HS-27A (cell line): ENCODE results near the gene CSNK1E.

ENCODE experiments used
- DNase-seq: peaks from one replicate; pipeline ENCODE4 v3.0.0-alpha.2; 2012; ENCODE audit warnings: low read depth, missing footprints

Gene CSNK1E

DNA sequence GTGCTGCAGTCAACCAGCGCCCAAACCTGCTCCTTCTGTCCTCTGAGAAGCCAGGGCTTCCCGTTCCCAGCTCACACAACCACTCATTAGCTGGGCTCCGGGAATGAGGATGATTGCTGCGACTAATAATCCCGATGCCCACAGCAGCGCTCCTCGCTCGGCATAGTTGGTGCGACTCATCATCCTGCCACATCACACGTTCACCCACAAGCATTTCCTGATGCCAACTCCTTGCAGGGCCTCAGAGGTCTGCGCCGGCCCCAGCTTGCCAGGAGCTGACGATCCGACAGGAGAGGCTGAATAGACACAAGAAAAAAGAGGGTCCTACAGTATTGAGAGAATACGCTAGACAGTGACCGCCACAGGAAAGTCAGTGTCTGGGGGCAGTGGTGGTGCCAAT, 10.6 kb upstream of the CSNK1E start:
- DNase-seq = peak; percentile 69

DNA sequence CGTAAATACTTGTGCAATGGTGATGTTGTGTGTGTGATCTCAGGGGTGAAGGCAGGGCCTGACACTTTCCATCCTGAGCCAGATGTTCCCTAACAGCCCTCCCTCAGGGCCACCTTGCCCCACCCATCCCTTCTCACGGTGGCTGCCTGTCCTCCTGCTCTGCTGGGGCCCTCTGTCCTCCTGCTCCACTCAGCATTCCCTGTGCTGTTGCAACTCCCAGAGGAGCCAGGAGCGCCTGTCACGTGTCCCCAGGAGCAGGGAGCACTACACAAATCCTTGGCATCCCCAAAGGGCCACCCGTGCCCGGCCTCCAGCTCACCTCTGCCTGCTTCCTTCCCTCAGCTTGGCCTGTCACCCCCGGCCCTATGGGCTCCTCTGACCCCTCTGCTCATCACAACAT, 10.2 kb upstream of the CSNK1E start:
- DNase-seq = no peak

DNA sequence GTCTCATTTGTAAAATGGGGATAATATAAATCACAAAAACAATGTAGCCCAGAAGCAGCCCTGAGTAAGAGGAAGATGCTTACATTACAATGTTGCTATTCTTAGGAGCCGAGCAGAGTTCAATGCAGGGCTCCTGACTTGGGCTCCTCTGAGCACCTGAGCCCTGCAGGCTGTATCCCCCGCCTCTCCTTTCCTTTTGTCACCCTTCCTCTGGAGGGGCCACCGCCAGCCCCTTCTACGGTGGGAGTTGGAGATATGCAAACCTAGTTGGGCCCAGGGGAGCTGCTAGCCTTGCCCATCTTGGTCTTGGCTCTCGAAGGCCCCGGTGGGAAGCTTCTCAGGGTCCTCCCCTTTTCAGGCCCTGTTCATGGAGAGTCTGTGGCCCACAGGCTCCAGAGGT, 8.4 kb upstream of the CSNK1E start:
- DNase-seq = no peak

DNA sequence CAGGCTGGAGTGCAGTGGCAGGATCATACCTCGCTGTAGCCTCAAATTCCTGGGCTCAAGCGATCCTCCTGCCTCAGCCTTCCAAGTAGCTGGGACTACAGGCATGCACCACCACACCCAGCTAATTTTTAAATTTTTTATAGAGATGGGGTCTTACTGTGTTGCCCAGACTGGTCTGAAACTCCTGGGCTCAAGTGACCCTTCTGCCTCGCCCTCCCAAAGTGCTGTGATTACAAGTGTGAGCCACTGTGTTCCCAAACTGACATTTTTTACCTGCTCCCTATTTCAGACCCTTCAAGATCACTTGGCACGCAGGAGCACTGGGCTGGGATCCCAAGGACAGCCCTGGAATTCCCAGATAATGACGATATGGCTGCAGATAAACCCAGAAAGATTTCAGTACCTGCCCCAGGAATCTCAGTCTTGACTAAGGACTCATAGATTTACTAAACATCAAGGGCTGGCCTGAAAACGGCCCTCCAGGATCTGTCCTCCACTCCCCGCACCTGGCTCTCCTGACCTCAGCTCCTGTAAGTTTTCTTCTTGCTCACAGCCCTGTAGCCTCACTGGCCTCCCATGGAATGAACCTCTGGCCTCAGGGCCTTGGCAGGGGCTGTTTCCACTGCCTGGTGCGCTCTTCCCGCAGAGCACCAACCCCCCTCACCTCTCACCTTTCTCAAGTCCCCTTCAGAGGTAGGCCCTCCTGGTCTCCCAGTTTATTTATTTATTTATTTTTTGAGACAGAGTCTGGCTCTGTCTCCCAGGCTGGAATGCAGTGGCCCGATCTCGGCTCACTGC, 3.6 kb upstream of the CSNK1E start:
- no peak for DNase-seq

DNA sequence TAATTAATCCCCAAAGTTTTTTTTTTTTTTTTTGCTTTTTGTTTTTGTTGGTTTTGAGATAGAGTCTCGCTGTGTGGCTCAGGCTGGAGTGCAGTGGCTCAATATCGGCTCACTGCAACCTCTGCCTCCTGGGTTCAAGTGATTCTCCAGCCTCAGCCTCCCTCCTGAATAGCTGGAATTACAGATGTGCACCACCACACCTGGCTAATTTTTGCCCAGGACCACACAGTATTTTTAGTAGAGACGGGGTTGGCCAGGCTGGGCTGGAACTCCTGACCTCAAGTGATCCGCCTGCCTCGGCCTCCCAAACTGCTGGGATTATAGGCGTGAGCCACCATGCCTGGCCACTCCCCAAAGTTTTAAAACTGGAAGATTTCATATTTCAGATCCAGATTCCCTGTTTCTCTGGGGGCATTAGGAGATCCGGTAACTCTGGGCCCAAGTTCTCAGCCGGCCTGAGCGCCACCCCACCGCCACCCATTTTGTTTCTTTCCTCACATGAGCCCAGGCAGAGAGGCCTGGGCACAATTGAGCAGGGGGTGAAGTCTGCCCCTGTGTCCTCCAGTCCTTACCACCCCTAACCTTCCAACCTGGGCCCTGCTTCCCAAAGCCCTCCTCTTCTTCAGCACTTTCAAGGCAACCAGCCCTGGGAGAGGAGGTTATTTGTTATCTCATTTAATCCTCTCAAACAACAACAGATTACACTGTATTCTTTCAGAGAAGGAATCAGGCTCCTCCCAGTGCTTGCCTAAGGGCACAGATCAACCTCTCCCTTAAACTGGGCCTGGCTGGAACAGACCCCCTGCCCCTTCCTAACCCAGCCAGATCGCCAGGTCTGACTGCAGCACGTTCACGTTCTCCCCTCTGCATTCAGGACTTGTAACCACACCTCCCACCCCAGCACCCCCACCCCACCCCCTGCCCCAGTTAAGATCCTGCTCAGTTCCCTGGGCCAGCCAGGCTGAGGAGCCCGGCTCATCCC, 1.9 kb upstream of the CSNK1E start:
- DNase-seq = no peak

DNA sequence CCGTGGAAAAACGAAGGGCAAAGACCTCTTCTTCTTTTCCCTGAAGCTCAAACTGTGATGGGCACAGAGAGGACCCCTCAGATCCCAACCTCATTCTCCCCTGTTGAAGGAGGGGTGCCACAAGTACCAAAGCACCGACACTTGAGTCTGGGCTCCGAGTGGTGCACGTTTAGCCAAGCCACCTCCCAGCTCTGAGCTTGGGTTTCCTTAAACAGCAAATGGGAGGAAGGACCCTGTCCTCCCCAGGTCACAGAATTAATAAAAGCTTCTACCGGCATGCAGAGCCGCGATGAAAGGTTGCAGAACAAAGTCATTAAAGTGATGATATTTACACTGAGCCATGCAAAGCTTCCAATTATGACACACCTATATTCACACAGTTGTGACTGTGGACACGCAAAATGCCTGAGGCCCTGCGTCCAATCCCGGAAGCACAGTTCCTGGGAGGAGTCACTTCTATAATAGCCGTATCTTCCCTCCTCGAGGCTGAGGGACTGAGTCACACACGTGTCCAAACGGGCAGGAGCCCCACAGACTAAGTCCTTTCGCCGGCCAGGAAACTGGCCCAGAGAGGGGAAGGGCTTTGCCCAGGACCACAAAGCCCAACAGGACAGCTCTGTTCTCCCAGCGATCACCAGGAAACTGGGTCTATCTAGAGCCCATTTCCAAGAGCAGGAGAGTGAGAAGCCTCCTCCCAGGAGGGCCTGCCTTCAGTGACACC, 922 bp upstream of the CSNK1E start:
- DNase-seq = peak; percentile 82

DNA sequence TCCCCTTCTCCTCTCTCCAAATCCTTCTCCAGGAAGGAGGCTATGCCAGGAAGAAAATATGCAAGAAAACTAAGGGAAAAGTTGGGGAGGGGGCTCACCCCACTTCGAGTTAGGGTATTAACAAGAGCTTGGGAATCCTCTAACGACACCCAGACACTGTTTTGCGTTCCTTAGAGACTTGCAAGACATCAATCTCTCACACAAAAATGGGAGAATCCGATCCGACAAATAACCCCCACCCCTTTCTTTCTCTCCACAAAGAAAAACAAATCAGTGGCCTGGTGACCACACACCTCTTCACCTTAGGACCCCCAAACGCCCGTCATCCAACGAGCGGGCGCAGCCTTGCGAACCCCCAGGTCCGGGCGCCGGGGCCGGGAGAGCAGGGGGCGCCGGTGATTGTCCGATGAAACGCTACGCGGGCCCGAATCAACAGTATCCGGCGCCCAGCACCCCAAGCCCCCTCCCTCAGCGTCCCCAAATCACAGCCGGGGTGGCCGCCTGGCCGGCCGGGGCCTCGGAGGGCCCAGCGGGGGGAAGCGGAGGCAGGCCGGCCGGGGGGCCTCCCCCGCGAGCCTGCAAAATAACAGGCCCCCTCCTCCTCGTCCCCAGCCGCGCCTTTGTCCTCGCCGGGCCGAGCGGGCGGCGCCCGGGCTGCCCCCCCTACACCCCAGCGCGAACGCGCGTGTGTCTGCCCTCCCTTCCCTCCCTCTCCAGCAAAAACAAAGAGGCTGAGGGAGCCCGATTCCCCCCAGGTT, 690 bp downstream of the CSNK1E start:
- DNase-seq = no peak

DNA sequence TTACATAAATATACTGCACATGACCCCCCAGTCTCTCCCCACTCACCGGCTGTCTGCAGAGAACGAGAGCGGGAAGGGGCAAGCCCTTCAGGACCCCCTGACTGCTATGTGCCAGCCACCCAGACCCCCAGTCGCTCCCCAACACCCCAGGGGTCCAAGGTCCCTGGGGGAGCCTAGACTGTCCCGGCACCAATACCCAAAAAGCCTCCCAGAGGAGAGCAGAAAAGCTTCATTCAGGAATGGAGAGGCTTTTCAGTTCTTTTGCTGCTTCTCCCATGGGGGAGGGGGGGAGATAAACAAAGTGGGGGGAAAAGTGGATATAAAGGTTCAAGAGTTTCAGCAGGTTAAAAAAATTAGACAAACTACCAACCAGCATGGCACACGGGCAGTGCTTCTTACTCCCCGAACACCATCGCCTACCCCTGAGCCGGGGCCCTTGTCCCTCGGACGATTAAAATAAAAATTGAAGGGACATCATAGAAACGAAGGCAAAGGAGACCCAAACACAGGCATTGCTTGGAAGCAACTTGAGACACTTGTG, 1.3 kb downstream of the CSNK1E start:
- no peak for DNase-seq

DNA sequence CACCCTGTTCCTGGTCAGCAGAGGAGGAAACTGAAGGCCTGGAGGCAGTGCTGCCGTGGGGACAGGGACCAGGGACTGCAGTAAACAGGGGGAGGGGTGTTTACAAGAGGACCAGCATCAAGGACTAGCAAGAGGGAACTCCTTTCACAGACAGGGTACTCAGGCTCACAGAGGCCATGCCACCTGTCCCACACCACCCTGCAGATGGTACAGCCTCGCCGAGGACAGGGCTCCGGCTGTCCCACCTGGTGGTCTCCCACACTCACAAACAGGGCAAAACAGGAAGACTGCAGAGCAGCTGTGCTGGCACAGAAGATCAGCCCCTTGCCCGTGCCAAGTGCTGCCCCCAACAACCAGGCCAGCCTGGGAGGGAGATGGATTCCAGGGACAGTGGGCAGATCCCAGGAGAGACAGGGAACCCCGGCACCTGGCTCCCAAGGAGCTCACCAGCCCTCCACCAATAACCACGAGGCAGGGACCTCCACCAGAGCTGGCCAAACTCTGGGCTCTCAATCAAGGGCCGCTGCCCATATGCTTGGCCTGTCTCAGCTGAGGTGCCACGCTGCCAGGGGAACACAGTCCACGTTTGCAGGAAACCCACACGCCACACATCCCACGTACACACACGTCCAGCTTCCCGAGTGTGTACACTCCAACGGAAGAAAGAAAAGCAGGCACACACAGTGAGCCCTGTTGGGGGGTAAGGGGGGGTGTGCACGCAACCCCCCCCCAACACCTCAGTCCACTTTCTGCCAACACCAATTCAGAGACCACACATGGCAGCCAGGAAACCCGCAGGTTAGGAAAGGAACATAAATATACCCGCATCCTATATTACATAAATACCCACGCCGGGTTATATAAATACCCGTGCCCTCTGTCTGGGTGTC, 2.1 kb downstream of the CSNK1E start:
- no peak for DNase-seq

DNA sequence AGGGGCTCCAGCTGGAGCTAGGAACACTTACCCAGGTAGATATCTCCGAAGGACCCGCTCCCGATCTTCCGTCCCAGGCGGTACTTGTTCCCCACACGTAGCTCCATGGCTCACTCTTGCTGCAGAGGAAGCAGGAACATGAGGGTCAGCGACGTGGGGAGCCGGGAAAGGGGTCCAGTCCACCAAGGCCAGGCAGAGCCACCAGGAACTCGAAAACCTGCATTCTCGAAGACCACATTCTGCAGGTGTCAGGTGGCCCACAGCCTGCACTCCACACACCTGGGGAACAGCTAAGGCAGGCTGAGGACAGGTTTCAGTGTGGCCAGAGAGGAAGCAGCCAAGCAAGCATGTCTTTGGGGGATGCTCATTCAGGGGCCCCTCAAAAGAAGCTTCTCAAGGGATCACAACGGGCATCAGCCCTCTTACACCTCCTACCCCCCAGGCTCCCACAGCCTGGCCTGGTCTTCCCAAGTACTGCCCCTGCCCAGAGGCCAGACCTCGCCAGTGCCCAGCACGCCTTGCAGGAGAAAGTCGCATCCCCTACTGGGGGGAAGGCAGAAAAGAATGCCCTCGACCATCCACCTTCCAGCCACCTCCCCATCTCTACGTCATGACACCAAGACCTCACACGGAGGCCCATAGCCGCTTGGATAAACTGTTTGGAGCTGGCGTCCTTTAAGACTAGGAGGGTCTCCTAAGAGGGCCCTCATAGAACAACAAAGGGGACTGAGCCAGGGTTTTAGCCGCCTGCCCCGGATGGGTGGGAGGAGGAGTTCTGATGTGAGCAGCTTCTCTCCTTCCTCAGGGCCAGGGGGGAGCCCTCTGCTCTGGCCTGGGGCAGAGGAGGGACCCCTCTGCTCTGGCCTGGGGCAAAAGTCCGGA, 2.9 kb downstream of the CSNK1E start:
- no peak for DNase-seq

DNA sequence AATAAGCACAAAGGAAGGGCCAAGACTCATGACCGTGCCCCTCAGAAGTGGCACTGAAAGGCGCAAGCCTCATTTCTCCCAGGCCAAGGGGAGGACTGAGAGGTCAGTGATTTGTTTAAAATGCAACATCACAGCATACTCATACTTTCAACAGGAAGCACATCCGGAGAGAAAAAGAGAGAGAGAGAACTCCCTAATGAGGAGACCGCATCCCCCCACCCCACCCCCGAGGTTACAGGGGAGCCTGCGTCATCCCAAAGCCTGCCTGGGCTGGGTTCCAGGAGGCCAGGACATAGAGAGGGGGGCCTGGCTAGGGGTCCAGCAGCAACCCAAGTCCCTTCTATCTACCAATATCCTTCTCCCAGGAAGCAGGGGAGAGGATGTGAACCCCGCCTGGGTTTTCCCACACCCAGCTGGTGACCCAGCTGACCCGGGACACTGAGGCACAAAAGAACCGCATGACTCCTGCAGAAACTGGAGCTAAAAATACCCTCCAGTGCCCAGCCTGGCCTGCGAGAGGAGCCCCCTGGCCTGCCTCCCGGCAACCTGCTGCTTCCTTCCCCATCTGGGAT, 3.8 kb downstream of the CSNK1E start:
- DNase-seq = peak; percentile 66

DNA sequence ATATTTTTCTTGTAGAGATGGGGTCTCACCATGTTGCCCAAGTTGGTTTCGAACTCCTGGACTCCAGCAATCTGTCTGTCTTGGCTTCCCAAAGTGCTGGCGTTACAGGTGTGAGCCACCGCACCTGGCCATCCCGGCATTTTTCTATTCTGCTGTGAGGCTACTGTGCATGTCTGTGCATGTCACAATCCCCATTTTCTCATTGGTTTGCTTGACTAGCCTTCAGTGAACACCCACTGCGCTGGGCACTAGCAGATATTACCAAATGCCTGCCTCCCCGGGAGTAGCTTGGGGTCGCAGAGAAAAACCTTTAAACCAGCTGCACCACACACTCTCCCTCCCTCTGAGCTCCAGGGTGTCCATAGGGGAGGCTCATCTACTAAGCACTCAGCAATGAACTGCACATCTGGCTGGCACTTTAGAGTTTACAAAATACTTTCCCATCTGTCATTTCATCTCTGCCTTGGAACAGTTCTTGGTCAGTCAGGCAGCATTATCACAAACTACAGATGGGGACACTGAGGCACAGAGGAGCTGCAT, 4.9 kb downstream of the CSNK1E start:
- no peak for DNase-seq

DNA sequence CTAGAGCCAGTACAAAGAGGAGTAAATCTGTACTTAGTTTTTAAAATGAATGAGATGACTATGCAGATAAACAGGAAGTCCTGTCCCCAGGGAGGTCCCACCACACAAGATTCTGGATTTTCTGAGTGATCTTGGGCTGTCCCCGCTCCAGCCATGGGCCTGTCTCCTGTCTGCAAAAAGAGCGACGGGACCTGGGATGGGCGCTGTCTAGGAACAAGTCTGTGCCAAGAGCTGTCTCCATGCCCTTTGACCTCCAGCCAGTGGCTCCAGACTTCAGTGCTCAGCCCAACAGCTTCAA, 6.0 kb downstream of the CSNK1E start:
- no peak for DNase-seq

DNA sequence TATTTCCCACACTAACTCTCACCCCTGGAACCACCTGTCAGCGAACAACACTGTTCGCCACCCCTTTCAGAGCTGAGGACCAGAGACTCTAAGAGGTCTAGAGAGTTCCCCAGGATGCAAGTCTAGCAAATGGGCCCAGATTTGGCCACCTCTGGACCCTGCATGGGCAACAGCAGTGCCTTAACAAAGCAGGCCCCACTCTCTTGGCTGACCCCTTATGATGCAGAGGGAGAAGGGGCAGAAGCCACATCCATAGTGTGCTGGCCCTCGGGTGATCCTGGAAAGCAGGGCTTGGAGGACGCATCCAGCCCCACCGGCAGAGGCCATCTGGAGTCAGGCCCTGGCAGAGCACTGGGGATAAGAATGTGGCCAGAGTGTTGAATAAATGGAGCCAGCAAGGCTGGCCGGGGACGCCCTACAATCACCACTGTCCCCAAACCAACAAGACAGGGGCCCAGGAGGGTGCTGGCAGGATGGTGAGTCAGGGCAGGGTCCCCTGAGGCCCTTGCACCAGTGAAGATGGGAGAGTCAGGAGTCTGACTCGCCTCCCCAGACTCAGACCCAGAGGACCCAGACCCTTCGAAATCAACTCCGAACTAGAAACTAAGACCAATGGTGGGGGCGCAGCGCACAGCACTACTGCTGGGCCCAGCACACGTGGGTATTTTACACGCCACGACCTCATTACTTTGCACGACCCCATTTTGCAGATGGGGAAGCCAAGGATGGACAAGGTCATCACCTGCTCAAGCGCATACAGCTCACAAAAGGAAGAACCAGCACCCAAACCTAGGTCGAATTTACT, 6.5 kb downstream of the CSNK1E start:
- no peak for DNase-seq

DNA sequence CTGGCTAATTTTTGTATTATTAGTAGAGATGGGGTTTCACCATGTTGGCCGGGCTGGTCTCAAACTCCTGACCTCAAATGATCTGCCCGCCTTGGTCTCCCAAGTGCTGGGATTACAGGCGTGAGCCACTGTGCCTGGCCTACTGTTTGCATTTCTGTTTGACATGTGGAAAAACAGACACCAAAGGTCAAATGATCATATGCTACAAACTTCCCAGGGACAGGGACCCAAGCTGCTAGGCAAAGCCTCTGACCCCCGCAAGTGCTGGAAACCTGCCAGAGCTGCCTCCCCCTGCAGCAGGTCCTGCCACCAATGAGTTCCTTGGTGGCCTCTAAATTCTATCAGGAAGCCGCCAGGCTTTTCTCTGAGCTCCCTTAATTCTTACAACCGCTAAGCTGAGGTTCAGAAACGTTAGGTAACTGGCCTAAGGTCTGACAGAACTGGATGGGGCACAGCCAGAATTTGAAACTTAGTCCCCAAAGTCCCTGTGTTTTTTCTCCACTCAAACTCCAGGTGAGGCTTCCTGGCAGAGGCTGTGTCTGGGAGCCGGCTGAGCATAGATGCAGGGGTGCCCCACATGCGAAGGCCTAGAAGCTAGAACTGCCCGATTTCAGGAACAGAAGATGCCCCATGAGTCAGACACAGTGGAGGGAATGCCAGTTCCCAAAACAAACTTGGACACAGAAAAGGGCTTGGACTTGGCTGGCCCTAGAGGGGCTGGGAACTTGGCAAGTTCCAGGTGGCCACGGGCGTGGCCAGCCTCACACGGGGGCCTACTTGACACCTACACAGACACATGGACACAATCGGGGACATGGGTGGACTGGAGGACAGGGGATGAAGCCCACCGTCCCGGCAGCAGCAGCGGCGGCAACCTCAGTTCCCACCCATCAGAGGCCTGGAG, 7.4 kb downstream of the CSNK1E start:
- no peak for DNase-seq

DNA sequence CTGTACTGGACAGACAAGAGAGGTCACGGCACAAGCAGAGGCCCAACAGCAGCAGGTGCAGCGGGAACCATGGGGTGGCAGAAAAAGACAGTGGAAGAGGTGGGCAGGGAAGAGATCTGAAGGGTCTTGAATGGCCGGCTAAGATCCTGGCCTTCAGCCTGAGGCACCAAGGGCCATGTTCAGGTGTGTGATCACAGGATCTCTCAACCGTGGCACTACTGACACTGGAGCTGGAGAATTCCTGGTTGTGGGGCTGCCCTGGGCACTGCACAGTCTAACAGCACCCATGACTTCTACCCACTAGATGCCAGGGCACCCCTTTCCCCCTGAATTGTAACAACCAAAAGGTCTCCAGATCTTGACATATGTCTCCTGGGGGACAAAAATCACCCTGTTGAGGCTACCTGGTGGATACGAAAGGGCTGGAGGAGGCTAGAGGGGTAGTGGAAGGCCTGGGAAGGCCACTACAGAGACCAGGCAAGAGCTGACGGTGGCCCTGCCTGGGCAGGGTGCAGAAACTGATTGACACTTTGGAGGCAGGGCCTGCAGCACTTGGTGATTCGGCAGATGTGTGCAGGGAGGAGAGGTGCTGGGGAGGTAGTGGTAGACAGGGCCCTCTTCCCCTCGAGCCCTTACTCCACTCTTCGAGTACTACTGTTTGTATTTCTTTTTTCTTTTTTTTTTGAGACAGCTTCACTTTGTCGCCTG, 8.3 kb downstream of the CSNK1E start:
- DNase-seq = no peak
